GM10847 (cell line): ENCODE results near the gene MYO3B.

Experiments used
- POLR2A ChIP-seq: IDR thresholded peaks from 2 replicates; pipeline ENCODE4 v1.6.1; 2011; ENCODE audit not compliant: insufficient read length; ENCODE audit errors: extremely low read depth

The MYO3B gene

DNA sequence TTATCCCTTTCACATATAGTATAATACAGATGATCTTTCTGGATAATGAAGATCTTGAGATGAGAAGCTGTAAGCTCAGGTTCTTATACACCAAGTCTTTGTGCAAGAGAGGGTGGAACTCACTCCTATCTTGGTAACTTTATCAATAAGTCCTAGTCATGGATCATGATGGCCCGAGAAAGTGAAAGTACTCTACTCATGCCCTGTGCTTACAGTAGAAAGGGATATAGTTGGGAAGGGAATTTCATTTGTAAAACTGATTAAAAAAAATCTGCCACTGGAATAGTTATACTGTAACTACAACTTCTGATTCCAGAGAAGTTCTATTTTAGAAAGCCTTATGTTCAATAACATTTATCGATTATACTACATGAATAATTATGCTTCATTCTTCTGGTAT is 51.8 kb downstream of the MYO3B start:
- TF ChIP-seq POLR2A, result no peak

GRCh38 chr2:170235860-170236679 is 58.1 kb downstream of the MYO3B start:
- TF ChIP-seq POLR2A, result no peak

DNA sequence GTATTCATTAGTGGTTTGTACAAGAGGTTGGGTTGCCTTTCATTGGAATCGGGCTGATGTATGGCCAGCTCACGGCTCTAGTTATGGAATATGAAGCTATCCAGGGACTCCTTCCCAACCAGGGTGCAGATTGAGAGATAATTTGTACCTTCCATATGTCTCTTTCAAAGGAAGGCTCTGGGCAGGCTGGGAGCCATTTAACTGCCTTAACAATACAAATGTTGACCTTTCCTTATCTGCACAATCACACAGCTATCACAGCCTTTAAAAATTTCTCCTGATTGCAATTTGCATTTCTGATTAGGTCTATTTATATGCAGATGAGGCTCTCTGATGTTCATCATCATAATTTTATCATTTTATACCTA is 58.7 kb downstream of the MYO3B start:
- TF ChIP-seq POLR2A, result no peak

GRCh38 chr2:170237572-170238120 is 59.7 kb downstream of the MYO3B start:
- TF ChIP-seq POLR2A, result no peak

GRCh38 chr2:170238776-170239175 is 60.8 kb downstream of the MYO3B start:
- no peak for TF ChIP-seq POLR2A

- no peak for TF ChIP-seq POLR2A
Observed at GRCh38 chr2:170240629-170241028, 62.7 kb downstream of the MYO3B start.

- TF ChIP-seq POLR2A, result no peak
Observed at GRCh38 chr2:170241756-170242155, 63.8 kb downstream of the MYO3B start.

DNA sequence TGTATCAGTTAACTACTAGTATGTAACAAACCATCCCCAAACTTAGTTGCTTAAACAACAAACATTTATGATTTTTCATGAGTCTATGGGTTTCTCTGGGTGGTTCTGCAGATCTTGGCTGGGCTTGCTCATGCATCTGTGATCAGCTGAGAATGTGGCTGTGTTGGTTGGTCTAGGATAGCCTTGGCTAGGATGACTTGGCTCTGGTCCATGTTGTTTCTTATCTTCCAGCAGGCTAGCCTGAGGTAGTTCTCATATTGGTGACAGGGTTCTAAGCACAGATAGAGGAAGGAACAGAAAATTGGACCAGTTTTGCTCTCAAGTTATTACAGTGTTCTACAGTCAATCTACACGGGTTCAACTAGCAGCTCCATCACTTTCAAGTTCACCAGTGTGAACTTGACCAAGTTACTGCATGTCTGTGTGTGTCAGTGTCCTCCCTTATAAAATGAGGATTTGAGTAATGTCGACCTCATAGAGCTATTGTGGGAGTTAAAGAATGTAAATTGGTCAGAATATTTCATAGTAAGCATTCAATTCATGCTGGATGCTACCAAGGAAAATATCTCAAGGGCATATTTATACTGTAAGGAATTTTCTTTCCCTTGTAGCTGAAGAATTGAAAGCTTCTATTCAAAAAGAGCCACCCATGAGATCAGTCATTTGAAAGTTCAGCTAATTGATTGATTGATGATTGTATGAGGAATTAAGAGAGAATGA is 65.3 kb downstream of the MYO3B start:
- TF ChIP-seq POLR2A, result no peak

DNA sequence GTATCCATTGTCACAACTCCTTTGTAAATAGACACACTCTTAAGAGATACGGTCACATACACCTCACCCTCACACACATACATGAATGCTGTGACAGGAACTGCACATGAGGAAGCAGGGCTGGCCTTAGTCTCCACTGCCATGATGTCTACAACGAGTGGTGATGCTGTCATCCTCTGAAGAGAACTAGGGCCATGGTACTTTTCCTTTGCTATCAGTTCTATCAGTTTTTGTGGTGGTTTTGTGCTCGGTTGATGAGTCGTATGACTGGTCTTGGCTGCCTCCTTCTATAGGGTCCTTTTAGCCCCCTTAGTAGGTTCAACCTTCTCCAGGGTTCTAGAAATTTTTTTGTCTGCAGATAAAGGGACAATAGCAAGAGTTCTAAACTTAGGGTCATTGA is 66.0 kb downstream of the MYO3B start:
- no peak for TF ChIP-seq POLR2A

- no peak for TF ChIP-seq POLR2A
Observed at GRCh38 chr2:170244555-170244954, 66.6 kb downstream of the MYO3B start.

DNA sequence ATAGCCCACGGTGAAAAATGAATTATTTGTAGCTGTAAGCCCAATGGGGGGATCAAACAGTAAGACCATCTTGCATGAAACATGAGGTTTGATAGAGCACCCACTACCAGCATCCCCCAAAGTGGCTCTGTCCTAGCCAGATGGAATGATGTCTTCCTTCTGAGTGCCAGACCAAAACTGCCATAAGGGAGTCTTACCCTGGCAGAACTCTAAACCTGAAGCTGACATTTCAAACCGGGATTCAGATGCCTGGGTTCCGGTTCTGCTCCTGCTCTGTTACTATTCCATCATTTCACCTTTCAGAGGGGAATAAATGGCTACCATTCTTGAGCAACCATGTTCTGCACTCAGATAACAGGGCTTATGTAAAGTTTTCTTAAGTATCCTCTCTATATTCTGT is 67.4 kb downstream of the MYO3B start:
- TF ChIP-seq POLR2A, result no peak

- no peak for TF ChIP-seq POLR2A
Observed at GRCh38 chr2:170247333-170247732, 69.4 kb downstream of the MYO3B start.

GRCh38 chr2:170247882-170248393 is 70.0 kb downstream of the MYO3B start:
- no peak for TF ChIP-seq POLR2A

DNA sequence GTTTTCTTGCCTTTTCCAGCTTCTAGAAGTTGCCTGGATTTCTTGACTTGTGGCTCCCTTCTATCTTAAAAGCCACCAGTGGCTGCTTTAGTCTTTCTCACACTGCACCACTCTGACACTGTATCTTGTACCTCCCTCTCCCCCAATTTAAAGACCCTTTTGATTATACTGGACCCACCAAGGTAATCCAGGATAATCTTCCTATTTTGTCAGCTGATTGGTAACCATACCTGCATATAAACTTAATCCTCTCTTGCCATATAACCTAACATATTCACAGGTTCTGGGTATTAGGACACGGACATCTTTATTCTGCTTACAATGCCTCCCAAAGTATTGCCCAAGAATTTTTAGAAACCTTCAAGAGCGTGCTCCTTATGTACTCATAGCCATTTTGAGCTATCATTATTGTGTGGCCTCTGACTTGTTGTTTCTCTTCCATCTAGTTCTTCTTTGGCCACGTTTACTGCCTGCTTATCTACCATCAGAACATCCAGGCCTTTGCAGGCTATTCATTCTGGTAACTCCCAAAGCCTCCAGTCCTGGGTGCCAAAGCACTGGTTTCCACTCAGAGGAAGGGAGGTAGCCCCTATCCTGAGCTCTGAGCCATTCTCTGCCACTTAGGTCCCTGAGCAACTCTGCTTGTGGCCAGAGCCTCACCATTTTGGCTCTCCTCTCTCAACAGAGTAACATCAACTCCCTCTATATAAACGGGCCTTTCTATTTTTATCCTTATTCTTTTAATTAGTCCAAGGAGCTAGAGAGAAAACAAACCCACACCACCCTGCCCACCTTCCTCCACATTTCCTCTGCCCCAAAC is 70.8 kb downstream of the MYO3B start:
- TF ChIP-seq POLR2A, result no peak

- no peak for TF ChIP-seq POLR2A
Observed at GRCh38 chr2:170249761-170250160, 71.8 kb downstream of the MYO3B start.
